ENCODE data around the gene TRMT11.
"Not testable (repeated sequence)": the region's sequence is repeated elsewhere in the genome, so short reads cannot be mapped to it uniquely, and the experiment has no call there.

TRMT11 gene

DNA sequence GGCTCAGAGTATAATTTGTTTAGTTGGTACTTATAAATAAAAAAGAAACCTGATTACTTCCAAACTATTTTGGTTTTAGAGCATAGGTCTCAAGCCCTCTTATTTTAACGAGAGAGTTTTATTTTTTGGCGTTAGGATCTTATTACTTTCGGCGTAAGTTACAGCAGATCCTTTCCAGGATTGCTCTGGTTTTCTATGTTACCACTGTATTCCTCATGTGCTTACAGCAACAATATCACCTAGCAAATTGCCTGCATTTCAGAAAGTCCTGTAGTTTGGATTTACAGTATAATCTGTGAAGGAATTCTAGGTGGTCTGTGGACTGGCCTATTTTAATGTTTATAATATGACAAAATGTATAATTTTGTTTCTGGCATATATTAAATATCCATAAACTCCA, 54.1 kb downstream of the TRMT11 start:
- Mint-ChIP-seq H3K4me3 (no peak overlapping the region), H3K27me3 (no peaks in the 10 kb centered on the region), H3K4me1 (no peaks in the 10 kb centered on the region), H3K9me3 (peaks cover 6% of the 10 kb centered on the region), H3K27ac (no peak overlapping the region), H3K36me3 (peaks cover 63% of the 10 kb centered on the region)
- no peak for ATAC-seq

DNA sequence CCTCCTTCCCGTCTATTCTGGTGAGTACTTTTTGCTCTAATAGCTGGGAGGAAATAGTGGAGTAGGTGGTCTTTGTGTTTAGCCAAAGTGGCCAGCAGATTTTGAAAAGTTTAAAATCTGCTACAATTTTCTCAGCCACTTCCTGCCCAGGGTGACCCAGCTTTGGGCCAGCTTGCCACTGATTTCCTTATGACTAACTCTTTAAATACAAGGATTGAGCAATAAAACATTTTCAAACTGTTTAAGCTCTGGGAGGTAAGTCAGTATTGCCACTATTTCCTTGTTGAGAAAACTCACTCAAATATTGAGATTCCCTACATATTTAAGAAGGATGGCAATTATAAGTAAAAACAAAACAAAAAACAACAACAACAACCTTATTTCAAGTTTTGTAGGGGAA, 54.5 kb downstream of the TRMT11 start:
- Mint-ChIP-seq H3K4me1 (no peaks in the 10 kb centered on the region), H3K27me3 (no peaks in the 10 kb centered on the region), H3K4me3 (no peak overlapping the region), H3K36me3 (peaks cover 61% of the 10 kb centered on the region), H3K9me3 (peaks cover 6% of the 10 kb centered on the region), H3K27ac (no peak overlapping the region)
- ATAC-seq, result no peak

DNA sequence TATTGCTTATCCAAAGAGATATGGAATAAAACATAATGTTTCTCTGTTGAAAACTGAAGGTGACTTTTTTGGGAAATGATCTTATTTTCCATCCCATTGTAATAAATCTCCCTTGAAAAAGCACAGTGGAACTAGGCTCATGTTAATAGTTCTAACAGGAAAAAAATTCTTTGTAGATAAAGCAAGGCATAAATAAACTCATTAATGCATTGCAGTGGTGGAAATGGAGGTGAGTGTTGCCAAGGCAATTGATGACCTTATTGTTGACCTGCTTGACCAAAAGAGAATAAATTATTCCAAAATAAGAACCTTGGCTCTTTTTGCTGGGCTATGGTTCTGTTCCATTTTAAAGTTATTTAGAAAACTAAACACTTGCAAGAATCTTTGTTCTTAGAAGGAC, 55.2 kb downstream of the TRMT11 start:
- Mint-ChIP-seq H3K4me1 (no peaks in the 10 kb centered on the region), H3K9me3 (peaks cover 6% of the 10 kb centered on the region), H3K36me3 (peaks cover 59% of the 10 kb centered on the region)

DNA sequence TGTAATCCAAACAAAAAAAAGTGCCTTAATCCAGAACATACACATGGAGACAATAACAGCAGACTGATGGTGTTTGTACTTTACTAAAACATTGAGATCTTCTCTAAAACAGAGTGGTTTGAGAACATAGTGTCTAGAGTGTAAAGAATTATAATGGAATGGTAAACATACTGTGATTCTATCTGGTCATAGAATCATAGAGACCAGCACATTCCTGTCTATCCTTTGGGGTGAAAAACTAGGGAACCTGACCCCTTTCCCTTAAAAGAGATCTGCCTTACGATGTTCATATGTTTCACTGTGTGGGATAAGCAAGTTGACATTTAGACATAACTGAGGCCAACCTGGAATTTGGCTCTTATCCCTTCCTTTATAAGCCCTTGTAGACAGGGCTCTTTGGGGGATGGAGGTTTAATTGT, 55.7 kb downstream of the TRMT11 start:
- no peak for ATAC-seq
- H3K4me1 Mint-ChIP-seq, result no peaks in the 10 kb centered on the region
- no peak overlapping the region for H3K4me3 Mint-ChIP-seq
- no peak overlapping the region for H3K27ac Mint-ChIP-seq
- peaks cover 56% of the 10 kb centered on the region for H3K36me3 Mint-ChIP-seq
- no peaks in the 10 kb centered on the region for H3K27me3 Mint-ChIP-seq
- peaks cover 6% of the 10 kb centered on the region for H3K9me3 Mint-ChIP-seq

More for the DNA sequence above, 55.2 kb downstream of the TRMT11 start:
- no peak overlapping the region for H3K4me3 Mint-ChIP-seq
- ATAC-seq, result no peak
- H3K27ac Mint-ChIP-seq, result no peak overlapping the region
- H3K27me3 Mint-ChIP-seq, result no peaks in the 10 kb centered on the region

DNA sequence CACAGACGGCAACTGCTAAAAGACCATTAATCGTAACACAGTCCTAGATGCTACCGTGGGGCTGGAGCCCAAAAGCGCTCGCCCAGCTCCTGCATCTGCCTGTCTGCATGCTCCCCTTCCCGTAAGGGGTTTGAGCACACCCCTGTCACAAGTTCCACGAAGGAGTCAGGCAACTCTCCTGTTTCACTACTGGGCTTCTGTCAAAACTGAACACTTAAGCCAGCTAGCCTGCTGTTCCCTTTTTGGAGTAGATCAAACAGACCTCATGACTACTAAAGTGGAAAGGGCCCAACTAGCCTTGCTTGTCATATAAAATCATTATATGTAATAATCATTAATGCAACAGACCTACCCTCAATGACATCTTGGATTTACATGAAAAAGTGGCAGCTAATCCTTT, 61.3 kb downstream of the TRMT11 start:
- H3K4me1 Mint-ChIP-seq, result no peaks in the 10 kb centered on the region
- peaks cover 63% of the 10 kb centered on the region for H3K36me3 Mint-ChIP-seq
- no peak overlapping the region for H3K27ac Mint-ChIP-seq
- H3K27me3 Mint-ChIP-seq, result no peaks in the 10 kb centered on the region
- ATAC-seq, result no peak
- H3K9me3 Mint-ChIP-seq, result peaks cover 3% of the 10 kb centered on the region
- no peak overlapping the region for H3K4me3 Mint-ChIP-seq

DNA sequence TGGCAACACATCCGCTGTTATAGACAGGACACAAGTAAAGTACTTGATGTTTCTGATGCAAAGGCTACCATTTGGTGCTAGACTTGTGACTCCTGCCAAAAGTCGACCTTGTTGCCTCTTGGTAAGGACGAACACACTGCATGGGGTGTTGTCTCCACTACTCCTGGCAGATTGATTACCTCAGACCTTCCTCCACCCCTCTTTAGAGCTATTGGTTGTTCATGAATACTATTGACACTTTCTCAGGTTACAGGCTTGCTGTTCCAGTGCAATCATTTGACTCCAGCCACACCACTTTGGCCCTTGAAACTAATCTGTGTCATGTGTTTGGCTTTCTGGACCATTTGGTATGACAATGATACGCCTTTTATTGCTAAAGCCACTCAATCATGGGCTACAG, 62.3 kb downstream of the TRMT11 start:
- Mint-ChIP-seq H3K27me3 (no peaks in the 10 kb centered on the region), H3K36me3 (peaks cover 70% of the 10 kb centered on the region), H3K27ac (no peak overlapping the region), H3K4me1 (no peaks in the 10 kb centered on the region), H3K9me3 (peaks cover 2% of the 10 kb centered on the region), H3K4me3 (no peak overlapping the region)
- no peak for ATAC-seq

DNA sequence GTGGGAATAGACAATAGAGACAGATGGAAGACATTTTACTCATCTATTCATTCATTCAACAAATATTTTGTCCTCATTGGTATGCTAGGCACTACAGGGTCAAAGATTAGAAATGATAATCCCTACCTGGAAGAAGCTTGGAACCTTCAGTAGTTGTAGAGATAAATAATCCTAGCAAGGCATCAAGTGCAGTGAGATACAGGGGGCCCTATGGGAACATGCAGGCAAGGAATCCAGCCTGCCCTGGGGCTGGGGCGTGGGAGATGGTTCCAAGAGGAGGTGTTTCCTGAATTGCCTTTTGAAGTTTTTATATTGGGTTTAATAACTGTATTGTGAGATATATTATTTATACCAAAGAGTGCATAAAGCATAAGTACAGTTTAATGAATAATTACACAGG, 64.5 kb downstream of the TRMT11 start:
- H3K27me3 Mint-ChIP-seq, result no peaks in the 10 kb centered on the region
- peaks cover 71% of the 10 kb centered on the region for H3K36me3 Mint-ChIP-seq
- no peaks in the 10 kb centered on the region for H3K9me3 Mint-ChIP-seq
- ATAC-seq, result no peak
- no peaks in the 10 kb centered on the region for H3K4me1 Mint-ChIP-seq
- no peak overlapping the region for H3K27ac Mint-ChIP-seq
- no peak overlapping the region for H3K4me3 Mint-ChIP-seq

DNA sequence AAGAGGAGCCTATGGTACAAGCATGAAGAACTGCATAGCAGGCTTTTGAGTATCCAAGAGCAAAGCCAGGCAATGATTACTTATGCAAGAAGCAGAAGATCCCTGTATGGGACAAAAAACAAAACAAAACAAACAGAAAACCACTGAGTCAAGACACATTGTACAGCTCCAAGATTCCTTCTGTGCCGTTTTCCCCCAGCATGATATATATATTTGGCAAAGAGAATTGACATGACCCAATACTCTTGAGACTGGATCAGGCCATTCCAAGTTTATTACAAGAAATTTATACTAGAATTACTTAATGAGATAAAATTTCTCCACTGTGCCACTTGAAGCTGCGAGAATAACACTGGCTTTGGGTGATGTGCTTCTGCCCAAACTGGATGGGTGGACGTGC, 65.5 kb downstream of the TRMT11 start:
- no peaks in the 10 kb centered on the region for H3K9me3 Mint-ChIP-seq
- H3K4me1 Mint-ChIP-seq, result no peaks in the 10 kb centered on the region
- H3K4me3 Mint-ChIP-seq, result no peak overlapping the region
- no peaks in the 10 kb centered on the region for H3K27me3 Mint-ChIP-seq
- no peak overlapping the region for H3K27ac Mint-ChIP-seq
- no peak for ATAC-seq
- peaks cover 65% of the 10 kb centered on the region for H3K36me3 Mint-ChIP-seq

DNA sequence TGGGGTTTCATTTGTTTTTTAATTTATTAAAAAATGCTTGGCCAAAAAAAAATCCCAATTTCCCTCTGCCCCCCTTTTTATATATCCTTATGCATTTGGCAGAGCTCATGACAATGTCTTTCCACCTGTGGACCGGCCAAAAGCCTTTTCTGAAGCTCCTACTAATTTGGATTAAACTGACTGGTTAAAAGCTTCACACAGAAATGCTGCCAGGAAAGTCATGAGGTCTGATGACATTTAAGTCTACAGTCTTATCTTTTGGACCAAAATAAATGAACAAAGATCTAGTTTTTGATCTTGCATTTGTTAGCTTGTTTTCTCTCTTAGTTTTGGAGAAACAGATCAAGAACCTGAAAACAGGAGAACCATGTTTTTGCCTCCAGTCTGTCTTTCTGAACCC, 66.1 kb downstream of the TRMT11 start:
- no peak overlapping the region for H3K4me3 Mint-ChIP-seq
- no peak overlapping the region for H3K27ac Mint-ChIP-seq
- no peak for ATAC-seq
- no peaks in the 10 kb centered on the region for H3K27me3 Mint-ChIP-seq
- H3K4me1 Mint-ChIP-seq, result no peaks in the 10 kb centered on the region
- peaks cover 58% of the 10 kb centered on the region for H3K36me3 Mint-ChIP-seq
- no peaks in the 10 kb centered on the region for H3K9me3 Mint-ChIP-seq

DNA sequence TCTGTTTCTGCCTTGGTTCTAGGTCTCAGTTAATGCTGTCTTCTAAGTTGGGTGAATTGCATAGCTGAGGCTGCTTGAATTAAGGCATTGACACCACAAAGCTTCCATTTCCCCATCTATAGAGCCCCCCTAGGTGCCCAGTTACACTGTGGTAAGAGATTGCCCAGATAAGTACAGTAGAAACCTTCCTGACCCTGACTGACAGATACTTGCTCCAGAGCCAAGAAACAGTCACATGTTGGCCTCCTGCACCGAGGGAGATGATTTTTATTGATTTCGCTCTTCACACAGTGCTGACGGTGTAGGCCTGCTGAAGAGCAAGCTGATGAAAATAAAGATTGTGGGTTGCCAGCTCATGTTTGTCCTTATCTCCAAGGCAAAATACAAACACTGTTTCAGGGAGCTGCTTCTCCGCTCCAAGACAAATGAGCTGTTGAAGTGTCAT, 67.9 kb downstream of the TRMT11 start:
- H3K4me1 Mint-ChIP-seq, result no peaks in the 10 kb centered on the region
- no peak overlapping the region for H3K4me3 Mint-ChIP-seq
- no peaks in the 10 kb centered on the region for H3K27me3 Mint-ChIP-seq
- H3K36me3 Mint-ChIP-seq, result peaks cover 55% of the 10 kb centered on the region
- no peak overlapping the region for H3K27ac Mint-ChIP-seq
- no peaks in the 10 kb centered on the region for H3K9me3 Mint-ChIP-seq
- ATAC-seq, result no peak

DNA sequence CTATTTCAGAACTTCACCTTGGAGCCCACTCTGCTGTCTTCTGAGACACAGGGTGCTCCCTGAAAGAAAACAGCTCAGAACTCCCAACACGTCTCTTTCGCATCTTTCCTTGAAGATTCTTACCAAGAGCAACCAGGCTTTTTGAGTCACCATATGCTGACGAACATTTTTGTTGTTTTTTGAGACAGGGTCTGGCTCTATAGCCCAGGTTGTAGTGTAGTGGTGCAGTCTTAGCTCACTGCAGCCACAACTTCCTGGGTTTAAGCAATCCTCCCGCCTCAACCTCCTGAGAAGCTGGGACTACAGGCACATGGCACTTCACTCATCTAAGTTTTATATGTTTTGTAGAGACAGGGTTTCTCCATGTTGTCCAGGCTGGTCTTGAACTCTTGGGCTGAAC, 68.5 kb downstream of the TRMT11 start:
- peaks cover 55% of the 10 kb centered on the region for H3K36me3 Mint-ChIP-seq
- no peak overlapping the region for H3K27ac Mint-ChIP-seq
- no peaks in the 10 kb centered on the region for H3K27me3 Mint-ChIP-seq
- H3K4me3 Mint-ChIP-seq, result no peak overlapping the region
- H3K4me1 Mint-ChIP-seq, result no peaks in the 10 kb centered on the region
- ATAC-seq, result no peak
- H3K9me3 Mint-ChIP-seq, result no peaks in the 10 kb centered on the region

DNA sequence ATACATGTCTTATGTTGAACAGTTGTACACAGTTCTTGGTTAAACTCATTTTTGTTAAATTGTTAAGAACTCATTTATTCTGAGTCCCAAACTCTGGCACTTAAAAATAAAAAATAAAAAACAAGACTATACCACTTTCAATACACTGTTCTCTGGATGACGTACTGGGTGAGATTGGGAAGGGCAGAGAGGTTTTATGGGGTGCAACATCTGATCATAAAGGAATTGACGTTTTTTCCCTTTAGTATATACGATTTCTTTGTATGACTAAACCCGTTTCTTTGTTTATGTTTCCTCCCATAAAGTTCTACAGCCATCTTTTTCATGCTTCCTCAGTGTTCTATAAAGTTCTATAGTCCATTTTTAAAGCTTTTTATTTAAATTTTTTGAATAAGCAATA, 69.1 kb downstream of the TRMT11 start:
- H3K4me3 Mint-ChIP-seq, result no peak overlapping the region
- no peaks in the 10 kb centered on the region for H3K27me3 Mint-ChIP-seq
- no peaks in the 10 kb centered on the region for H3K9me3 Mint-ChIP-seq
- no peak overlapping the region for H3K27ac Mint-ChIP-seq
- H3K4me1 Mint-ChIP-seq, result no peaks in the 10 kb centered on the region
- ATAC-seq, result no peak
- peaks cover 57% of the 10 kb centered on the region for H3K36me3 Mint-ChIP-seq

DNA sequence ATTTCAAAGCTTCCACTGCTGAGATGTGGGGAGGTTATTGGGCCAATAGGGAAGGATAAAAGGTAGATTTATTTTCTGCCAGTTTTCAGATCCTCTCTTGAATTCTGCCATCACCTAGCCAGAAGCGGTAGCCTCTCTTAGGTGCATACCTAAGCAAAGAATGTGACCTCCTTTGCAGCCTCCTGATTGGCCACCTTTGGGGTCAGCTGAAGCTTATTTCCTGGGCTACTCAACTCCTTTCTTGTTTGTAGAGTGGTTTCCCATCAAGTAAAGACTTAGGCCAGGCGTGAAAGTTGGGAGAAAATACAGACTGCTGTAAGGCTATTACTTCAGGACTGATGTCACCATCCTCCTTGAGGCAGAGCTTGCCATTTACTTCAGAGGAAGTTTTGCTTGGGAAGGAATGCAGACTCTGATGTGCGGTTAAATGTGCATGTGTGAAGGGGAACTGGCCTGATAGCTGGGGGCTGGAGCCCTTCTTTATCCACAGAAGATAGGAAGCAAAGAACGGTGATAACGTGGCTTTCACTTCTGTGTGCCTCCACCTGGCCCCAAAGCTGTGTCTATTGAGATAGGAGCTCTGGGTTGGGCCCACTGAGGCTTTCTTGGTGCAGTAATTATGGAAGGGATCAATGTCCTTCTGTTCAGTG, 70.1 kb downstream of the TRMT11 start:
- H3K9me3 Mint-ChIP-seq, result no peaks in the 10 kb centered on the region
- H3K27me3 Mint-ChIP-seq, result no peaks in the 10 kb centered on the region
- H3K36me3 Mint-ChIP-seq, result peaks cover 53% of the 10 kb centered on the region
- no peak overlapping the region for H3K4me3 Mint-ChIP-seq
- H3K27ac Mint-ChIP-seq, result no peak overlapping the region
- no peaks in the 10 kb centered on the region for H3K4me1 Mint-ChIP-seq
- no peak for ATAC-seq

DNA sequence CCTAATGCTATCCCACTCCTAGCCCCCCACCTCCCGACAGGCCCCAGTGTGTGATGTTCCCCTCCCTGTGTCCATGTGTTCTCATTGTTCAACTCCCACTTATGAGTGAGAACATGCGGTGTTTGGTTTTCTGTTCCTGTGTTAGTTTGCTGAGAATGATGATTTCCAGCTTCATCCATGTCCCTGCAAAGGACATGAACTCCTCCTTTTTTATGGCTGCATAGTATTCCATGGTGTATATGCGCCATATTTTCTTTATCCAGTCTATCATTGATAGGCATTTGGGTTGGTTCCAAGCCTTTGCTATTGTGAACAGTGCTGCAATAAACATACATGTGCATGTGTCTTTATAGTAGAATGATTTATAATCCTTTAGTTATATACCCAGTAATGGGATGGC, 71.7 kb downstream of the TRMT11 start:
- not testable (repeated sequence) for ATAC-seq, H3K9me3 Mint-ChIP-seq, H3K27me3 Mint-ChIP-seq, H3K27ac Mint-ChIP-seq, H3K4me3 Mint-ChIP-seq, H3K4me1 Mint-ChIP-seq
- H3K36me3 Mint-ChIP-seq, result peaks cover 50% of the 10 kb centered on the region

DNA sequence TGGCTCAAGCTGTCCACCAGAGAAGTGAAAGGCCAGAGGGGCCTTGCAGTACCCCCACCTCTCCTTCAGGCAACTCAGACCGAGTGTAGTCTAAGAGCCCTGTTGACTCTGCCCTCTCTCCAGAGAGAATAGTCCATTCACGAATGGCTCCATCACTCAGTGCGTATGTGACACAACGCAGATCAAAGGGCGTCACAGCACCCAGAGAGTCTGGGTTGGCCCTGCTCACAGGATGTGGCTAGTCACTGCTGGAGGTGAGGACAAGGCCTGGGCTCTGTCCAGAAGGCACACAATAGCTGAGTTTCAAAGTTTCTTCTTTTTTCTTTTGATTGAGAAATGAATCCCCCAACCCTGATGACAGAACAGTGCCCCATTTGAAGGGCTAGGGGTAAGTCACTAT, 74.1 kb downstream of the TRMT11 start:
- H3K4me1 Mint-ChIP-seq, result no peaks in the 10 kb centered on the region
- ATAC-seq, result no peak
- no peaks in the 10 kb centered on the region for H3K9me3 Mint-ChIP-seq
- no peak overlapping the region for H3K27ac Mint-ChIP-seq
- no peak overlapping the region for H3K4me3 Mint-ChIP-seq
- no peaks in the 10 kb centered on the region for H3K27me3 Mint-ChIP-seq
- peaks cover 50% of the 10 kb centered on the region for H3K36me3 Mint-ChIP-seq

DNA sequence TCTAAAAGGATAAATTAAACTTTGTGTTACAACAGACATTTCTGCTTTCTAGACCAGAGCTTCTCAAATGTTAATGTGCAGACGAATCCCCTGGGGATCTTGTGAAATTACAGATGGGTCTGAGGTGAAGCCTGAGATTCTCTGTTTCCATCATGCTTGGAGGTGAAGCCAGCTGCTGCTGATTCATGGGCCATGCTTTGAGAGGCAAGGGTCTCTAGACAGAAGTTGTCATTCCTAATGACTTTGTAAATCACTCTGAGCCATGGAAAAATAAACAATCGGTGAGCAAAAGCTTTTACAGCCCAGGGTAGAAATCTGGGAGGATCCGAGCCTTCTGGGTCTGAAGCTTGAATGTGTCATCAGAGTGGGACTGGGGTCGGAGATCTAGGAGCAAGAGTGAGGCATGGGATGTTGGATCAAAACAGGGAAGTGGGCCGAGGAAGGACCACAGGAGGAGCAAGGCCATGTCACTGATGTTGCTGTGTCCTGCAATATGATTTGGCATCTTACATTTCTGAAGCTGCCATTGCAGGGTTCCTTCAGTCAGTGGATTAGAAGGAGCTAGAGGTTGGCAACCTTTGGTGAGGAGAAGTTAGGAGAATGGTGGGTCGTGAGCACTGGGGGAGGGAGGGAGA, 77.3 kb downstream of the TRMT11 start:
- Mint-ChIP-seq H3K9me3 (no peaks in the 10 kb centered on the region), H3K4me3 (no peak overlapping the region), H3K4me1 (no peaks in the 10 kb centered on the region), H3K27me3 (no peaks in the 10 kb centered on the region), H3K36me3 (peaks cover 59% of the 10 kb centered on the region), H3K27ac (peak overlapping the region; percentile 11)
- peak; percentile 65 for ATAC-seq
